Anterior cingulate cortex (tissue), 58 donors: ENCODE measurements around the gene PCDHAC1.
"Not testable (repeated sequence)": the region's sequence is repeated elsewhere in the genome, so short reads cannot be mapped to it uniquely, and the experiment has no call there.

Source experiments
- DNase-seq, 58 donors: peaks; one replicate each; lab custom pipeline; 2025; lab: John Stamatoyannopoulos, UW

The PCDHAC1 gene, protein sequence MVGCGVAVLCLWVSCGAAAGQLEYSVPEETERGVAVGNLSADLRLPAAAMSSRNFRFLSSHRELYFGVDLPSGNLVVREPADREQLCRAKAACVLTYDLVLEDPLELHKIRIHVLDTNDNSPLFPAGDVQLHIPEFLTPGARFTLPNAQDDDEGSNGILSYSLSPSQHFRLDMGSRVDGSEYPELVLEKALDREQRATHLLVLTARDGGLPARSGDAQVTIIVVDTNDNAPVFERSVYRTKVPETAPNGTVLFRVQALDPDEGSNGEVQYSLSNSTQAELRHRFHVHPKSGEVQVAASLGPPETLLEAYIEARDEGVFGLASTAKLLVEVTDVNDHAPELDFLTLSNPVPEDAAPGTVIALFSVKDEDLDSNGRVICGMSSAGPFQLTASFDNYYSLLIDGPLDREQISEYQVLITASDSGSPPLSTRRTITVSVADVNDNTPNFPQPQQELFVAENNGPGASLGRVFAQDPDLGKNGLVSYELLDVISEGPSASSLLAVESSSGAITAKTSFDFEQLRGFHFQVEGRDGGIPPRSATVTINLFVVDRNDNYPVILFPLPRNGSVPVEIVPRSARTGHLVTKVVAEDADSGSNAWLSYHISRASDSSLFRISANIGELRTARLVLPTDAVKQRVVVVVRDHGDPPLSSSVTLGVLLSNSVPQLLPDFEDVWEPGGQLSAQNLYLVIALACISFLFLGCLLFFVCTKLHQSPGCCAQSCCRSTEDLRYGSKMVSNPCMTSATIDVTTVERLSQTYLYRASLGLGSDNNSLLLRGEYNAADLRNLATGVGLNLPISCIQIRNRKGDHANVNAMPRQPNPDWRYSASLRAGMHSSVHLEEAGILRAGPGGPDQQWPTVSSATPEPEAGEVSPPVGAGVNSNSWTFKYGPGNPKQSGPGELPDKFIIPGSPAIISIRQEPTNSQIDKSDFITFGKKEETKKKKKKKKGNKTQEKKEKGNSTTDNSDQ

DNA sequence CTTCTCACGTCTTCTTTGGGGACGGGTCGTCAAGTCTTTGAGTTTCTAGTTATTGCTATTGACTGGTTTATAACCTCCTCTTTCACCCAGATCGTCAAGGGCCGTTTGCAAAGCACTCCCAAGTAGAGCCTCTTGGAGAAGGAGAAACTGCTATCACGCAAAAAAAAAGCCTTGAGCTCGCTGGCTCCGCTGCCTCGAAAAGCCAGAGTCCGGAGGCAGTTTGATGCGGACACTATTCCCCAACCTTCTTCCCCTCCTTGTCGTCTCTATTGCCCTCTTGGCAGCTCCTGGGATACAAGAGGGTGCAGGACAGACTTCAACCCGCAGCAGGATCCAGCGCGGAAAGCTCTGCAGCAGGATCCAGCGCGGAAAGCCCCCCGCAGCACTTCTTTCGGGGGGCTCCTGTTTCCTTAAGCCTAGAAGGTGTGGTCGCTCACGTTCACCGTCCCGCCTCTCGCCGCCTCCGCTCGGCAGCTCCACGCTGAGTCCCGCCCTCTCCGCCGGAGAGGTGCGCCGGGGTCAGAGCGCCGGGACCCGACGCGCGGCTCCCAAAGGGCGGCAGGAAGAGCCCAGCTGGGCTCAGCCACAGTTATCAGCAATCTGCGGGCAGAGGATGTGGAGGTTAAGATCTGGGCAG is at the start of gene PCDHAC1:
Gene PCDHAC1, plus strand, starts transcription at position 494 of the 637 bp plus-strand sequence. CDS start 594 bp downstream, outside the sequence.
- DNase-seq: peak in 7 of 58 donors; percentile 18 to 70 (median 40)

DNA sequence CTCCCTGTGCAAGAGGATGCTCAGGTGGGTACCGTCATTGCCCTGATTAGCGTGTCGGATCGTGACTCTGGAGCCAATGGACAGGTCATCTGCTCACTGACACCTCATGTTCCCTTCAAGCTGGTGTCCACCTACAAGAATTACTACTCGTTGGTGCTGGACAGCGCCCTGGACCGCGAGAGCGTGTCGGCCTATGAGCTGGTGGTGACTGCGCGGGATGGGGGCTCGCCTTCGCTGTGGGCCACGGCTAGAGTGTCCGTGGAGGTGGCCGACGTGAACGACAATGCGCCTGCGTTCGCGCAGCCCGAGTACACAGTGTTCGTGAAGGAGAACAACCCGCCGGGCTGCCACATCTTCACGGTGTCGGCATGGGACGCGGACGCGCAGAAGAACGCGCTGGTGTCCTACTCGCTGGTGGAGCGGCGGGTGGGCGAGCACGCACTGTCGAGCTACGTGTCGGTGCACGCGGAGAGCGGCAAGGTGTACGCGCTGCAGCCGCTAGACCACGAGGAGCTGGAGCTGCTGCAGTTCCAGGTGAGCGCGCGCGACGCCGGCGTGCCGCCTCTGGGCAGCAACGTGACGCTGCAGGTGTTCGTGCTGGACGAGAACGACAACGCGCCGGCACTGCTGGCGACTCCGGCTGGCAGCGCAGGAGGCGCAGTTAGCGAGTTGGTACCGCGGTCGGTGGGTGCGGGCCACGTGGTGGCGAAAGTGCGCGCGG is 49.4 kb upstream of the PCDHAC1 start:
- not testable (repeated sequence) for DNase-seq

DNA sequence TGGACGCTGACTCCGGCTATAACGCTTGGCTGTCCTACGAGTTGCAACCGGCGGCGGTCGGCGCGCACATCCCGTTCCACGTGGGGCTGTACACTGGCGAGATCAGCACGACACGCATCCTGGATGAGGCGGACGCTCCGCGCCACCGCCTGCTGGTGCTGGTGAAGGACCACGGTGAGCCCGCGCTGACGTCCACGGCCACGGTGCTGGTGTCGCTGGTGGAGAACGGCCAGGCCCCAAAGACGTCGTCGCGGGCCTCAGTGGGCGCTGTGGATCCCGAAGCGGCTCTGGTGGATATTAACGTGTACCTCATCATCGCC is 48.9 kb upstream of the PCDHAC1 start:
- DNase-seq: no peak

- peak in 2 of 58 donors; percentile 7 to 31 for DNase-seq
Measured at GRCh38 chr5:140881889-140882590, 44.1 kb upstream of the PCDHAC1 start, which contains the start of gene PCDHA13. TSS of gene PCDHA13 (plus strand) at chr5:140882124. CDS start at chr5:140882269, 145 bp downstream.

- DNase-seq: peak in 2 of 58 donors; percentile 4 to 17
Measured at GRCh38 chr5:140882591-140882899, 43.6 kb upstream of the PCDHAC1 start.

- no peak for DNase-seq
Measured at GRCh38 chr5:140883373-140883772, 42.7 kb upstream of the PCDHAC1 start.

- no peak for DNase-seq
Measured at GRCh38 chr5:140883927-140884697, 42.0 kb upstream of the PCDHAC1 start.

DNA sequence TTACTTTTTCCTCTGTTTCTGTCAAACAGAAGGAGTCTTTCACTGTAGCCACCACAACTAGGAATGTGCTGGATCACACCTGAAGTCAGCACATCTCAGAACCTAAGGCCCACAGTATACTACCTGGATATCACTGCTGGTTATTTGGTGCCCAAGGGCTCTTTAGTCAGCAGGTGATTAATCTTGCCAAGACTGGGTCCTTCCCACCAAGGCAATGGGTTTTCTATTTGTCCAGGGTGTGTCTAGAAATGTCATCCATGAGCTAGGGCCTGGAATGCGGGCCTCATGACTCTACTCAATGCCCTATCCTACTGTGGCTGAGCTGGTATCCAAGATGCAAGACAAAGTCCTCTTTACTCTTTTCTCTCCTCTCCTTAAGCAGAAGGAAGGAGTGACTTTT is 9.8 kb upstream of the PCDHAC1 start:
- DNase-seq: no peak

DNA sequence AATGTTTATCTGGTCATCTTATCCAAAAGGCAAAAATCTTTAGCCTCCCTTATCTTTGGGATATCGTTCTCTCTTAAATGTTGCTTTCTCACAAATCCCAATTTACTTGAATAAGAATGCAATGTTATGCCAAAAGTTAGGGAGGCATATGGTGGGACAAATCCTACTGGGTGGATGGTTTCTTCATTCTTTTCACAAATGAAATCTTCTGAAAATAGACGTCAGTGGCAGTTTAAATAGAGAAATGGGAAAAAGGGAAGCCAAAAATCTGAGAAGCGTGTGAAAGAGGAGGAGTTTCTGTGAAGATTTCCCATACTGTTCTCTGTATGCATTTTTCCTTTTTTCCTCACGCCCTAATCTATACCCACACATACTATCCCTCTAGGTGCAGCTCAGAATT is 2.5 kb upstream of the PCDHAC1 start:
- peak in 1 of 58 donors; percentile 29 for DNase-seq

DNA sequence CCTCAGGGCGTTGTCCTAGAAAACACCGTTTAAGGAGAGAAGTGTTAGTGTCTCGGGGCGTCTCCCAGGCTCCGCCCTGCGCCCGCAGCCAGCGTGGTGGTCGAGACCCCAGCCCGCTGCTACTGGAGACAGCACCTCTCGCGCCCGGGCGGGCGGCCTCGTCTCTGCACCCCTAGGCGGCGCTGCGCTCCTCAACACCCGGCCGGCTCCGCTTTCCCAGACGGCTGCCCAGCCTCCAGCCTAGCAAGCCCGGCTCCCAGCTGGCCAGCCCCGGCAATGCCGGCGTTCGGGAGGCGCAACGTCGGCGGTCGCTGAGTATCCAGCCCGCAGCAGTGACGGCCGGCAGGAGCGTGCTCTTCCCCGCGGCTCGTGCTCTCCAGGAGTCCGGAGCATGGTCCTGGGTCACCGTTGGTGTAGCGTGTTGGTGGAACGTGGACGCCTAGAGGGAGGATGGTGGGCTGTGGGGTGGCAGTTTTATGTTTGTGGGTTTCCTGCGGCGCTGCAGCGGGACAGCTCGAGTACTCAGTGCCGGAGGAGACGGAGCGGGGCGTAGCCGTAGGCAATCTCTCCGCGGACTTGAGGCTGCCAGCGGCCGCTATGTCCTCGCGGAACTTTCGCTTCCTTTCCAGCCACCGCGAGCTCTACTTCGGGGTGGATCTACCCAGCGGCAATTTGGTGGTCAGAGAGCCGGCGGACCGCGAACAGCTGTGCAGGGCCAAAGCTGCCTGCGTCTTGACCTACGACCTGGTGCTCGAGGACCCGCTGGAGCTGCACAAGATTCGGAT is 536 bp downstream of the PCDHAC1 start:
- DNase-seq: peak in 57 of 58 donors; percentile 6 to 83 (median 63)

DNA sequence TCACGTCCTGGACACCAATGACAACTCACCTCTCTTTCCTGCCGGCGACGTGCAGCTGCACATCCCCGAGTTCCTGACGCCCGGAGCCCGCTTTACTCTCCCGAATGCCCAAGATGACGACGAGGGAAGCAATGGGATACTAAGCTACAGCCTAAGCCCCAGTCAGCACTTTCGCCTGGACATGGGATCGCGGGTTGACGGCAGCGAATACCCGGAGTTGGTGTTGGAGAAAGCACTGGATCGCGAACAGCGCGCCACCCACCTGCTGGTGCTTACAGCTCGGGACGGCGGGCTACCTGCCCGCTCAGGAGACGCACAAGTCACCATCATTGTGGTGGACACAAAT is 1.1 kb downstream of the PCDHAC1 start:
- peak in 3 of 58 donors; percentile 4 to 11 (median 5) for DNase-seq

DNA sequence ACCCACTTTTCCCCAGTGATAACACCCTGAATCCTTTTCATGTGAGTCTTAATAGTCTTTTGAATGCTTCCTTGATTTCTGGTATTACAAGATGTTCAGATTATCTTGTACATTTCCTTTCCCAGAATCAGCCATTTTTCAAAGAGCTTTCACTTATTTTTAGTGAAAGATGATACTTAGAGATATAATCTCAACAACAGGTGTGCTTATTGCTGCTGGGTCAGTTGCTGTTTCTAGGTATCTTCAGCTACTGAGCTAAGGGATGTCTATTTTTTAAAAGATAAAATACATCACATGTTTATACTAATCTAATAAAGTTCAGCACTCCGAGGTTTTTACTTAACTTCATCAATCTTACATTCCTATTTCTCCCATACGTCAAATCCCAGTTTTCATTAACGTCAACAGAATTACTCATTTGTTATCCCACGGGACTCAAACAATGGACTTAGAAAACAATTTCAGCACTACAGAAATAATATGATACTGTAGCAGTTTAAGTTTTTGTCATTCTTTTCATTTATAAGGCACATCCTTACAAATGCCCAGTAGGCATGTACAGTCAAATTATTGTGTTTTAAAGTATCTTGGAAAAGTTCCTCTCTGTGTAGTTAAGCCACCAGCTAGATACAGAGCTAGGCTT is 9.0 kb downstream of the PCDHAC1 start:
- no peak for DNase-seq

- DNase-seq: no peak
Measured at GRCh38 chr5:140946578-140946977, 20.5 kb downstream of the PCDHAC1 start.

- DNase-seq: no peak
Measured at GRCh38 chr5:140951636-140952035, 25.5 kb downstream of the PCDHAC1 start.

- DNase-seq: no peak
Measured at GRCh38 chr5:140953234-140953633, 27.1 kb downstream of the PCDHAC1 start.

GRCh38 chr5:140962190-140962589 is 36.1 kb downstream of the PCDHAC1 start:
- no peak for DNase-seq

DNA sequence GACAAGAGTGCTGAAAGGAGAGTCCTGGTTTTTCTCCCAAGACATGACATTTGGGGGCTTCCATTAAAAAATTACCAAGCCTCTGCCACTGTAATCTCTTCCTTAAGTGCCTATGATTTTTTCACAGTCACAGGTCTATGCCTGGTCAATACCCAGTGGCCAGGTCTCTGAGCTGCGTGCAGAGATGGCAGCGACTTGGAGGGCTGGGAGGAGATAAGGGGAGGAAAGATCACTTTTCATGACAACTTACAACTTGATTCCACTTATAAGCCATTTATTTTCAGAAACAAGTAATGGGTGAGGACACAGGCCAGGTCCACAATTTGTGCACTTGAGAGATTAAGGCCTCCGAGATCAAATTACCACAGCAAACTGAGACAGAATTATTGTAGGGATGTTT is 38.3 kb downstream of the PCDHAC1 start:
- DNase-seq: no peak

DNA sequence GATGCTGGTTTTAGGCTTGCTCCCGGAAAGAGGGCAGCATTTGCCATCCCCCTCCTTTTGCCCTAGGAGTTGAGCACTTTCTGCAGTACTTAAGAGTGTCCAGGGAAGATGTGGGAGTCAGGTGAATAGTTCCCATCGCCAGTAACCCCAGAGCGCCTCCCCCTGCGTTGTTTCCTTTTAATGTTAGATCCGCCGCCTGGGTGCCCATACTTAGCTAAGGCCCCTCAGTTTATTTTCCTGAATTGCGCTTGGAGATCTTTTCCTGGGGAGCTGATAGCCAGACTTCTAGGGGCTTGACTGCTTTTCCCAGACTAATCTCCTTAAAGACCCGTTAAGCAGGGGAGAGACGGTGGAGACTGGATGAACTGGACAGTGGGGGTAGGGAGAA is 39.8 kb downstream of the PCDHAC1 start:
- peak in 14 of 58 donors; percentile 26 to 72 (median 56) for DNase-seq
